Ishikawa (cell line): Measurements from ENCODE around the gene KRT12.

Experiments used
- CEBPB ChIP-seq: IDR thresholded peaks from 2 replicates; pipeline ENCODE4 v1.6.1; 2012
- CREB1 ChIP-seq: IDR thresholded peaks from 2 replicates; pipeline ENCODE4 v1.6.1; 2012; ENCODE audit warnings: low read depth
- NFIC ChIP-seq: IDR thresholded peaks from 2 replicates; pipeline ENCODE4 v1.6.1; 2012
- REST ChIP-seq: IDR thresholded peaks from 2 replicates; pipeline ENCODE4 v1.6.1; 2012; ENCODE audit warnings: low read depth, mild to moderate bottlenecking

GRCh38 chr17:40833882-40834281, 33.1 kb downstream of the KRT12 start:
- TF ChIP-seq REST = no peak
- TF ChIP-seq NFIC = no peak
- TF ChIP-seq CEBPB = no peak
- TF ChIP-seq CREB1 = no peak
